ENCODE data around the gene CXCL9. TPM values are rescaled to one million over a fixed set of nuclear protein-coding genes. Genes with fewer than 3 reads are reported as not detected.
"Not testable (repeated sequence)": the region's sequence is repeated elsewhere in the genome, so short reads cannot be mapped to it uniquely, and the experiment has no call there.

The CXCL9 gene
- total and polyA plus RNA-seq, 3 experiments from 2014 or later = 1.5 to 1.8 TPM; not detected in 1

- Histone ChIP-seq H3K4me1 (ENCODE audit: insufficient read depth, low read length) (no peaks in the 10 kb centered on the region), H3K27ac (ENCODE audit: low read depth, low read length) (no peak overlapping the region), H3K4me3 (ENCODE audit: low read length) (no peak overlapping the region), H3K9me3 (ENCODE audit: low read length) (no peaks in the 10 kb centered on the region), H3K36me3 (ENCODE audit: insufficient read depth, low read length) (no peaks in the 10 kb centered on the region), H3K27me3 (ENCODE audit: insufficient read depth, low read length, poor library complexity, severe bottlenecking) (no peaks in the 10 kb centered on the region)
- Mint-ChIP-seq H3K27ac (no peak overlapping the region), H3K4me1 (no peaks in the 10 kb centered on the region), H3K4me3 (no peak overlapping the region), H3K9me3 (no peaks in the 10 kb centered on the region), H3K36me3 (no peaks in the 10 kb centered on the region), H3K27me3 (peaks cover 1 to 10% of the 10 kb centered on the region in 2 donors)
- ChIA-PET CTCF (no interaction called here), POLR2A (no interaction called here)
- no peak for DNase-seq
Observed at GRCh38 chr4:76010576-76010975, 3.3 kb upstream of the CXCL9 start.

DNA sequence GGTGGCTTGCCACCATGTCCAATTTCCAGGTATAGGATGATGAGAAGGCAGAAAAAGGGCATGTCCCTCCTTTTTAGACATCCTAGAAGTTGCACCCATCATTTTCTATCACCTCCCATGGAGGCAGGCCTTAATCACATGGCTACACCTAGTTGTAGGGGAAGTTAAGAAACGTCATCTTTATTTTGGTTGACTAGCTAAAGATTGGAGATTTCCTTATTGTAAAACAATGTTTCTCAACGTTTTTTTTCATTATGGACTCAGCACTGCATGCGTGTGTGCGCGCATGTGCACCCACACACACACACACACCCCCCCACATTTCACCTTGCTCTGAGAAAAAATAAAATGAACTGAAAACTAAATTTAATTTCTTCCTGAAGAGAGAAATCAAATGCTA is 2.0 kb upstream of the CXCL9 start:
- H3K9me3 ChIP-seq (ENCODE audit: low read length) = no peaks in the 10 kb centered on the region
- ChIA-PET CTCF (no interaction called here), POLR2A (no interaction called here)
- Mint-ChIP-seq H3K4me1 (no peaks in the 10 kb centered on the region), H3K27me3 (peaks cover 1 to 12% of the 10 kb centered on the region in 2 donors), H3K27ac (no peak overlapping the region), H3K9me3 (no peaks in the 10 kb centered on the region), H3K36me3 (no peaks in the 10 kb centered on the region), H3K4me3 (no peak overlapping the region)
- H3K36me3 ChIP-seq (ENCODE audit: insufficient read depth, low read length) = no peaks in the 10 kb centered on the region
- DNase-seq = no peak
- no peaks in the 10 kb centered on the region for H3K27me3 ChIP-seq (ENCODE audit: insufficient read depth, low read length, poor library complexity, severe bottlenecking)
- no peaks in the 10 kb centered on the region for H3K4me1 ChIP-seq (ENCODE audit: insufficient read depth, low read length)
- no peak overlapping the region for H3K4me3 ChIP-seq (ENCODE audit: low read length)
- no peak overlapping the region for H3K27ac ChIP-seq (ENCODE audit: low read depth, low read length)

GRCh38 chr4:76003620-76004019 is 3.7 kb downstream of the CXCL9 start:
- no peak overlapping the region for H3K4me3 Mint-ChIP-seq

DNA sequence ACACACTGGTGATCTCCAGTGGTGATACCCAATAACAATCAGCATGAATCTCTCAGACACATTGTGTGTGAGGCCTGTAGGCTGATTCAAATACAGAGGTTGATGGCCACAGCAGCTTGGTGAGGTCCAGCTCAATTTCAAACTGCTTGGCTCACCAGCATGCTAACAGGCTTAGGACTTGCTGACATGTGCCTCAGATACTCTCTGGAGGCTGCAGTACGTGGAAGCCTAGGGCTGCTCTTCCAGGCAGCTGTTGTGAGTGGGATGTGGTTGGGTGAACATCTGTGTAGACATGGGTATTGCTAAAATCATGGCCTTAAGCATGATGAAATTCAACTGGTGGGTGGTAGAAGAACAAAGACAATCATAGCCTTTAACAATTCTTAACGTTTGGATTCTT is 4.3 kb downstream of the CXCL9 start:
- H3K36me3 ChIP-seq (ENCODE audit: insufficient read depth, low read length) = no peaks in the 10 kb centered on the region
- POLR2A ChIA-PET = no interaction called here
- no peak for DNase-seq
- H3K27ac ChIP-seq (ENCODE audit: low read depth, low read length) = no peak overlapping the region
- no peaks in the 10 kb centered on the region for H3K4me1 Mint-ChIP-seq
- CTCF ChIA-PET = no interaction called here
- no peaks in the 10 kb centered on the region for H3K9me3 Mint-ChIP-seq
- peaks cover 0 to 19% of the 10 kb centered on the region in 2 donors for H3K27me3 Mint-ChIP-seq
- H3K4me3 ChIP-seq (ENCODE audit: low read length) = no peak overlapping the region
- no peak overlapping the region for H3K27ac Mint-ChIP-seq
- H3K27me3 ChIP-seq (ENCODE audit: insufficient read depth, low read length, poor library complexity, severe bottlenecking) = no peaks in the 10 kb centered on the region
- H3K36me3 Mint-ChIP-seq = no peaks in the 10 kb centered on the region
- no peak overlapping the region for H3K4me3 Mint-ChIP-seq
- H3K9me3 ChIP-seq (ENCODE audit: low read length) = no peaks in the 10 kb centered on the region
- H3K4me1 ChIP-seq (ENCODE audit: insufficient read depth, low read length) = no peaks in the 10 kb centered on the region

More at GRCh38 chr4:76003620-76004019, 3.7 kb downstream of the CXCL9 start:
- CTCF ChIA-PET = no interaction called here
- POLR2A ChIA-PET = no interaction called here
- Histone ChIP-seq H3K27ac (ENCODE audit: low read depth, low read length) (no peak overlapping the region), H3K4me1 (ENCODE audit: insufficient read depth, low read length) (no peaks in the 10 kb centered on the region), H3K9me3 (ENCODE audit: low read length) (no peaks in the 10 kb centered on the region), H3K4me3 (ENCODE audit: low read length) (no peak overlapping the region), H3K36me3 (ENCODE audit: insufficient read depth, low read length) (no peaks in the 10 kb centered on the region), H3K27me3 (ENCODE audit: insufficient read depth, low read length, poor library complexity, severe bottlenecking) (no peaks in the 10 kb centered on the region)
- Mint-ChIP-seq H3K27ac (no peak overlapping the region), H3K36me3 (no peaks in the 10 kb centered on the region), H3K27me3 (peaks cover 1 to 19% of the 10 kb centered on the region in 2 donors), H3K4me1 (no peaks in the 10 kb centered on the region), H3K9me3 (no peaks in the 10 kb centered on the region)
- no peak for DNase-seq

GRCh38 chr4:76002176-76002575 is 5.1 kb downstream of the CXCL9 start:
- POLR2A ChIA-PET = no interaction called here
- Histone ChIP-seq H3K9me3 (ENCODE audit: low read length) (no peaks in the 10 kb centered on the region), H3K4me1 (ENCODE audit: insufficient read depth, low read length) (no peaks in the 10 kb centered on the region), H3K4me3 (ENCODE audit: low read length) (no peak overlapping the region), H3K36me3 (ENCODE audit: insufficient read depth, low read length) (no peaks in the 10 kb centered on the region), H3K27me3 (ENCODE audit: insufficient read depth, low read length, poor library complexity, severe bottlenecking) (no peaks in the 10 kb centered on the region), H3K27ac (ENCODE audit: low read depth, low read length) (no peak overlapping the region)
- Mint-ChIP-seq H3K9me3 (no peaks in the 10 kb centered on the region), H3K36me3 (no peaks in the 10 kb centered on the region), H3K4me3 (no peak overlapping the region), H3K27ac (no peak overlapping the region), H3K4me1 (no peaks in the 10 kb centered on the region), H3K27me3 (peaks cover 0 to 18% of the 10 kb centered on the region in 2 donors)
- CTCF ChIA-PET = no interaction called here
- no peak for DNase-seq

- H3K27ac Mint-ChIP-seq = no peak overlapping the region
- CTCF ChIA-PET = no interaction called here
- H3K27me3 Mint-ChIP-seq = peaks cover 0 to 15% of the 10 kb centered on the region in 2 donors
- no peaks in the 10 kb centered on the region for H3K36me3 Mint-ChIP-seq
- no peaks in the 10 kb centered on the region for H3K9me3 Mint-ChIP-seq
- no peak for DNase-seq
- H3K4me1 Mint-ChIP-seq = no peaks in the 10 kb centered on the region
- no peaks in the 10 kb centered on the region for H3K4me1 ChIP-seq (ENCODE audit: insufficient read depth, low read length)
- POLR2A ChIA-PET = no interaction called here
- H3K27me3 ChIP-seq (ENCODE audit: insufficient read depth, low read length, poor library complexity, severe bottlenecking) = no peaks in the 10 kb centered on the region
- no peaks in the 10 kb centered on the region for H3K36me3 ChIP-seq (ENCODE audit: insufficient read depth, low read length)
- no peaks in the 10 kb centered on the region for H3K9me3 ChIP-seq (ENCODE audit: low read length)
- H3K4me3 ChIP-seq (ENCODE audit: low read length) = no peak overlapping the region
- H3K27ac ChIP-seq (ENCODE audit: low read depth, low read length) = no peak overlapping the region
- no peak overlapping the region for H3K4me3 Mint-ChIP-seq
Observed at GRCh38 chr4:76001700-76002099, 5.6 kb downstream of the CXCL9 start.

- CTCF ChIA-PET = no interaction called here
Observed at GRCh38 chr4:76000279-76000678, 7.0 kb downstream of the CXCL9 start.

DNA sequence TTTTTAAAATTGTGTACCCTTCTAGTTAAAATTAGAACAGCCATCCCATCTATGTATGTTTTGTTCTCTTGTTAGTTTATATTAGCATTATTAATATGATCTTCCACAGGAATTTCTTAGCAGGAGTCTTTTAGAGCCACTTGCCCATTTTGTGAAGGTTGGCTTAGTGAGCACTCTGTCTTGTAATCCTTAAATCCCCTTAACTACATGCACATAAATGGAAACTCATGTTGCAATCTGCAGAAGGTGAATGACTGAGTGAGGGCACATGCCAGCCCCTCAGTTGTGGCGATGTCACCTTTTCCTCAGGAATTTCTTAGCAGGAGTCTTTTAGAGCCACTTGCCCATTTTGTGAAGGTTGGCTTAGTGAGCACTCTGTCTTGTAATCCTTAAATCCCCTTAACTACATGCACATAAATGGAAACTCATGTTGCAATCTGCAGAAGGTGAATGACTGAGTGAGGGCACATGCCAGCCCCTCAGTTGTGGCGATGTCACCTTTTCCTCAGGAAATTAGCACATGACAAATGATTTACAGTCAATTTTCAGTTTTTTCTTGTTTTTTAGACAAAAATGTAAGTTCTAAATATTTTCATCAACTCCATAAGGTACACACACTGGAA is 8.7 kb downstream of the CXCL9 start:
- POLR2A ChIA-PET, CTCF ChIA-PET: not testable (repeated sequence)

More at GRCh38 chr4:76000279-76000678, 7.0 kb downstream of the CXCL9 start:
- Mint-ChIP-seq H3K4me3 (no peak overlapping the region), H3K9me3 (no peaks in the 10 kb centered on the region), H3K27ac (no peak overlapping the region), H3K27me3 (peaks cover 0 to 8% of the 10 kb centered on the region in 2 donors), H3K36me3 (no peaks in the 10 kb centered on the region), H3K4me1 (no peaks in the 10 kb centered on the region)
- Histone ChIP-seq H3K27me3 (ENCODE audit: insufficient read depth, low read length, poor library complexity, severe bottlenecking) (no peaks in the 10 kb centered on the region), H3K9me3 (ENCODE audit: low read length) (no peaks in the 10 kb centered on the region), H3K36me3 (ENCODE audit: insufficient read depth, low read length) (no peaks in the 10 kb centered on the region), H3K4me1 (ENCODE audit: insufficient read depth, low read length) (no peaks in the 10 kb centered on the region), H3K27ac (ENCODE audit: low read depth, low read length) (no peak overlapping the region), H3K4me3 (ENCODE audit: low read length) (no peak overlapping the region)
- no peak for DNase-seq
- POLR2A ChIA-PET = no interaction called here

DNA sequence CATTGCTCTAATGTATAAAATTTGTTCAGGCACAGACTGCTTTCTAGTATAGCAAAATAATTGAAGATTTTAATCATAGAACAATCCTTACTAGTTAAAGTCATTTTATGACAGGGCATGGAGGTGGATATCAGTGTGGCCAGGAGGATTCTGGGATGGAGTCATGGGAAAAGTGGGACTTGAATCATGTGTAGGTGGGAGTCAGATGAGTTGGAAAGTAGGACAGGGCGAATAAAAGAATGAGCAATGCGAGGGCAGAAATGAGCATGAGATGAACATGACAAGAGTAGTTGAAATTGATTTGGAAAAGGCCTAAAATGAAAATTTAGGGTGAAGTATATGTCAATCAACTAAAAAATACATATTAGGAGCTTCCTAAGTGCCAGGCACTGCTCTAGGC is 9.4 kb downstream of the CXCL9 start:
- Histone ChIP-seq H3K36me3 (ENCODE audit: insufficient read depth, low read length) (no peaks in the 10 kb centered on the region), H3K4me1 (ENCODE audit: insufficient read depth, low read length) (no peaks in the 10 kb centered on the region), H3K9me3 (ENCODE audit: low read length) (no peaks in the 10 kb centered on the region), H3K27ac (ENCODE audit: low read depth, low read length) (no peak overlapping the region), H3K4me3 (ENCODE audit: low read length) (no peak overlapping the region), H3K27me3 (ENCODE audit: insufficient read depth, low read length, poor library complexity, severe bottlenecking) (no peaks in the 10 kb centered on the region)
- no peak overlapping the region for H3K4me3 Mint-ChIP-seq
- no peaks in the 10 kb centered on the region for H3K4me1 Mint-ChIP-seq
- ChIA-PET POLR2A (no interaction called here), CTCF (interaction anchor here (0.9 to 1.1 kb wide), 2 partner anchors 69 to 71 kb away, joined by 3 read pairs; no protein-coding TSS in a partner anchor)
- H3K9me3 Mint-ChIP-seq = no peaks in the 10 kb centered on the region
- DNase-seq = no peak
- peaks cover 0 to 8% of the 10 kb centered on the region in 2 donors for H3K27me3 Mint-ChIP-seq
- no peak overlapping the region for H3K27ac Mint-ChIP-seq
- no peaks in the 10 kb centered on the region for H3K36me3 Mint-ChIP-seq

More for the DNA sequence above, 8.7 kb downstream of the CXCL9 start:
- not testable (repeated sequence) for H3K4me3 Mint-ChIP-seq; H3K27ac Mint-ChIP-seq; H3K9me3 Mint-ChIP-seq; H3K4me1 Mint-ChIP-seq; H3K4me1 ChIP-seq (ENCODE audit: insufficient read depth, low read length); H3K36me3 ChIP-seq (ENCODE audit: insufficient read depth, low read length); H3K4me3 ChIP-seq (ENCODE audit: low read length); H3K36me3 Mint-ChIP-seq; H3K9me3 ChIP-seq (ENCODE audit: low read length); H3K27me3 Mint-ChIP-seq; H3K27me3 ChIP-seq (ENCODE audit: insufficient read depth, low read length, poor library complexity, severe bottlenecking); DNase-seq; H3K27ac ChIP-seq (ENCODE audit: low read depth, low read length)
